ENCODE measurements around the gene TARBP2.

The TARBP2 gene

DNA sequence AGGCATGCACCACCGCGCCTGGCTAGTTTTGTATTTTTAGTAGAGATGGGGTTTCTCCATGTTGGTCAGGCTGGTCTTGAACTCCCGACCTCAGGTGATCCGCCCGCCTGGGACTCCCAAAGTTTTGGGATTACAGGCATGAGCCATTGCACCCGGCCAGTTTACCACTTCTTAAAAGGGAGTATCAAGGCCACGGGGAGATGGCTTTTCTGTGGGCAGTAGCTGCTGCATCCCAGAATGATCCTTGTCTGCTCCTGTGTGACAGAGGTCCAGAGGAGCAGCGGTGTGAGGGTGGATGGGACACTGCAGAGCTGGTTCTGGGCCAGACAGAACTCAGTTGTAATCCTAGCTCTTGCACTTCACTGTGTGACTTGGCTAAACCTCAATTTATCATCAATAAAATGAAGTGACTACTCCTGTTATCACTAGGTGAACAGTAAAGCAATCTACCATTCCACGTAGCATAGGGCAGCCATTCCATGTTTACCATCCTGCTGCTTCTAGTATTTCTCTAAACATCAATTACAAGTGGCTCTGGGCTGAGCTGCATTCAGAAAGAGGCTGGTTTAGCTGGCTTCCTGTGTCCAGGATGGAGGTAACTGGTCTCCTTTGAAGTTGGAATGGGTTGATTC, 9.2 kb downstream of the TARBP2 start:
- no peak for DNase-seq (ENCODE audit: low spot score)
- TF ChIP-seq, protein P1, sequence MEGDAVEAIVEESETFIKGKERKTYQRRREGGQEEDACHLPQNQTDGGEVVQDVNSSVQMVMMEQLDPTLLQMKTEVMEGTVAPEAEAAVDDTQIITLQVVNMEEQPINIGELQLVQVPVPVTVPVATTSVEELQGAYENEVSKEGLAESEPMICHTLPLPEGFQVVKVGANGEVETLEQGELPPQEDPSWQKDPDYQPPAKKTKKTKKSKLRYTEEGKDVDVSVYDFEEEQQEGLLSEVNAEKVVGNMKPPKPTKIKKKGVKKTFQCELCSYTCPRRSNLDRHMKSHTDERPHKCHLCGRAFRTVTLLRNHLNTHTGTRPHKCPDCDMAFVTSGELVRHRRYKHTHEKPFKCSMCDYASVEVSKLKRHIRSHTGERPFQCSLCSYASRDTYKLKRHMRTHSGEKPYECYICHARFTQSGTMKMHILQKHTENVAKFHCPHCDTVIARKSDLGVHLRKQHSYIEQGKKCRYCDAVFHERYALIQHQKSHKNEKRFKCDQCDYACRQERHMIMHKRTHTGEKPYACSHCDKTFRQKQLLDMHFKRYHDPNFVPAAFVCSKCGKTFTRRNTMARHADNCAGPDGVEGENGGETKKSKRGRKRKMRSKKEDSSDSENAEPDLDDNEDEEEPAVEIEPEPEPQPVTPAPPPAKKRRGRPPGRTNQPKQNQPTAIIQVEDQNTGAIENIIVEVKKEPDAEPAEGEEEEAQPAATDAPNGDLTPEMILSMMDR (IDR thresholded peaks at IDR 0.05; ENCODE audit: extremely low read depth, missing control alignments): no peak

DNA sequence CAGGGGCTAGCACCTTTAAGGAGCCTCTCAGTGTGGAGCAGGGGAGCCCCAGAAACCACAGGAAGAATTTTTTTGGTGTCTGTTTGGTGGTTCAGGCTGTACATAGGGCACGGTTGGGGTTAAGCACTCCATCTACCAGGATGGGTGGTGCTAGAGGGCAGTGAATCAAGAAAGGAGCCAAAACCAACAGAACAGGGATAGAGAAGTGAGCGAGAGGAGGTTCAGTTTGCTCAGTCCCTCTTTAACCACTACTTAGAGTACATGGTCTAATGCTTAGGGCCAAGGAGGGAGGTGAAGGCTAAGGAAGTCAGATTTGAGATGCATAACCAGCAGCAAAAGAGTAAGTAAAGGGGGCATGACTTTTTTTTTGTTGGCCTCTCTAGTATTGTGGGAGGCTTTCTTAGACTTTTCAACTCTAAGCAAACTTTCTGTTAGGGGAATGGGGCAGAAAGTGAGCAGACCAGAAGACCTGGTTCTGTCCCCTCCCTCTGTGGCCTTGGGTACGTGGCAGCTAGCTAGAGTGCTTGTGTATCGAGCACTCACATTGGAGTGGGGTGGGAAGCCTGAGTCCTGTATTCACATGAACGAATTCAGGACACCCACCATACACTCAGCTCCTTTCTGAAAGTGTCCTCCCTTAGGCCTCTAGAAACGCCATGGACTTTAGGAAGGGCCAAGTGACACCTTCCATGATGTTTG, 12.8 kb downstream of the TARBP2 start:
- TF ChIP-seq, protein P1 (IDR thresholded peaks at IDR 0.05; ENCODE audit: extremely low read depth, missing control alignments): no peak
- no peak for DNase-seq (ENCODE audit: low spot score)

DNA sequence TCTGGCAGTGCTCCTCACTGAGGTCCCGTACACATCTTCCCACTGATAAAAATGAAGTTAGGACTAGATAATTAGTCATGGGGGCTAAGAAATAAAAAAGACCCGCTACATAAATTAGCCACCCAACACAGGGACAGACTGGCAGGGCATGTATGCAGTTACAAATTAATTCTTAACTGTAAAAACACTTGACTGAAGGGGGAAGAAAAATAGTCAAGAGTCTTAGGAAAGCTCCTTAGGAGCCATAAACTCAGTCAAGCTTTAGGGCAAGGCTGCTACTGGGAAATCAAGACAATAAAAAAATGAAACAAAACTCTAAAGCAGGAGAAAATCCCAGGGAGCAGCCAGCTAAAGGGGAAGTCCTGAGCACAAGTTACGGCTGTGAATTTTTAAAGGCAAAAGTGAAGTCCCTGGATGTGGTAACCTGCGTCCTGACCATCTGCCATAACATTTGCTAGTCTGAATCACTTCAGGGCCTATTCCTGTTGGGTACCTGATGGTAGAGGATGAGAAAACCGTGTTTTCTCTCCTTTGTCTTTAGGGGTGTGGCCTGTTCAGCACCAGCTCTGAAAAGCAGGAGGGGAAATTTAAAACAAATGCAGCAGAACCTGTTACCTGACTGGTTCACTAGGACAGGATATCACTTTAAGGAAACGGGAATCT, 13.7 kb downstream of the TARBP2 start:
- no peak for DNase-seq (ENCODE audit: low spot score)
- TF ChIP-seq, protein P1 (IDR thresholded peaks at IDR 0.05; ENCODE audit: extremely low read depth, missing control alignments): no peak

DNA sequence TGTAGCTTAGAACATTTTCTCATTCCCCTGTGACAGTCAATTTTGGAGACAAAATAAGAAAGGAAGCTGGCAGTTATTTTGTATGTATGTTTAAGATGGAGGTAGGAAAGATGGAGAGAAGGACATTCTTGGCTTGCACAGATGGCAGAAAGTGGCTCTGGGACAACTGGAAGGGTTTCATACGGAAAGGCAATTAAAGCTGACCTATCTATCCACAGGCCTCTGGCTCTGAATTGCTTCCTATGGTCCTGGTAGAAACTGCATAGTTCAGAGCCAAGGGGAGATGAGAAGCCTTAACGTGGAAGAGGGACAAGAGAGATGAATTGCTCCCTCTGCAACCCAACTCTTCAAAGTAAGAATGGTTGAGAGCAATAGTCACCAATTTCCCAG, 14.2 kb downstream of the TARBP2 start:
- no peak for DNase-seq (ENCODE audit: low spot score)
- TF ChIP-seq, protein P1 (IDR thresholded peaks at IDR 0.05; ENCODE audit: extremely low read depth, missing control alignments): no peak

DNA sequence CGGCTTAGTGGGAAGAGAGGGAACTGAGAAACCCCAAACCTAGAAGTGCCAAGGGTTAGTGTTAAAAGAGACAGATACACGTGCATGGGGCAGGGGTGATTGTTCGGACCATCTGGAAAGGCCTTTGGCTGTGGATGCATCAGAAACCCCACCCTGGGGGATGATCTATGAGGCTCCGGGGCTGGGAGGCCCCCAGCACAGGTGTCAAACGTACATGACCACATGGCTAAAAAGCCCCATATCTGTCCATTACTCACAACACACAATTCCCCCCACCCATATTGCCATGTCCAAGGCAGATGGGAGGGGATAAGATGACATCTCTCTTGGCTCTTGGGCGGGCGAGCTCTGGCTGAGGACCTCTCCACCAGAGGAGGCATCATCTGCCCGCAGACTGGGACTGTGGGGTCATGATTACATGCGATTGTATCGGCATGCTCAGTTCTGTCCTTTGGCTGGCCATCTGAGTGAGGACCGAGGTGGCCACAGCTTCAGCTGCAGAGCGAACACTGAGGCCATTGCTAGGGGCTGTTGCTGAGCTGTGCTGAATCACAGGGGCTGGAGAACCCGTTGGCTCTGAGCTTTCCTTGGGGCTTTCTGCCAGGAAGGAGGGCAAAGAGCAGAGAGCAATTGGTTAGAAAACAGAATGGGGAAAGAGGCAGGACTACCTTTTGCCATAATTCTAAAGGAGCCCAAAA, 15.8 kb downstream of the TARBP2 start:
- DNase-seq (ENCODE audit: low spot score): no peak
- TF ChIP-seq, protein P1 (IDR thresholded peaks at IDR 0.05; ENCODE audit: extremely low read depth, missing control alignments): no peak

DNA sequence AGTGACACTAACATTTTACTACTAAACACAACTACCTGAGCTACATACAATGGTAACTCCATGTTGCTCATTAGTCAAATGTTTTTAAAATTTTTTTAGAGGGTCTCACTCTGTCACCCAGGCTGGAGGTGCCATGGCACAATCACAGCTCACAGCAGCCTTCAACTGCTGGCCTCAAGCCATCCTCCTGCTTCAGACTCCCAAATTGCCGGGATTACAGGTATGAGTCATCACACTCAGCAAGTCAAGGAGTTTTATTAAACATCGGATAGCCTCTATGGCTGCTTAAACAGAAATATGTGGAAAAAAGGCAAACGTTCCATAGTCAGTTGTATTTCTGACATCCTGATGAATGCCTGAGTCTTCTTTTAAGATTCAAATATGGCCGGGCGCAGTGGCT, 17.3 kb downstream of the TARBP2 start:
- no peak for DNase-seq (ENCODE audit: low spot score)
- TF ChIP-seq, protein P1 (IDR thresholded peaks at IDR 0.05; ENCODE audit: extremely low read depth, missing control alignments): no peak

DNA sequence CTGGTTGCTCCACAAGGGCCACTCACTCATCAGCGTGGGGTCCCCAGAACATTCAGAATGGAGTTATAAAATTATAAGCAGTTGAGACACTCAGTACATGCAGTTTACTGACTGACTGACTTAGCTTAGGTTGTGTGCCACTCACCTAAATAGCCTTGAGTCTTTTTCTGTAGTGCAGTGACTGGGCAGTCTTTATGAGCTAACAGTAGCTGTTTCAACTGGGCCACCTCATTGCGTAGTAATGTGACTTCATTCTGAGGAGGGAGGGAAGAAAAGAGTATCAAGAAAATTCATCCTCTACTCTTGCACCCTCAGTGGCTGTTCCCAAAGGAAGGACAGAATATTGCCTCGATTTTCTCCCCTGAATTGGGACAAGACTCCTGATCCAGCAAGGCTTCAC, 22.0 kb downstream of the TARBP2 start:
- TF ChIP-seq, protein P1 (IDR thresholded peaks at IDR 0.05; ENCODE audit: extremely low read depth, missing control alignments): no peak
- no peak for DNase-seq (ENCODE audit: low spot score)
